LHCN-M2 (cell line): ENCODE data around the gene STIM1. TPM values are rescaled to one million over a fixed set of nuclear protein-coding genes. Genes with fewer than 3 reads are reported as not detected.
A peak's percentile ranks its signal among the peaks of the same experiment; 100 is the strongest.

Experiments used
- DNase-seq: peaks from one replicate; pipeline ENCODE4 v3.0.0-alpha.2; 2012; ENCODE audit warnings: low read depth
- total RNA-seq: library from RNA; depleted of rRNA; stranded (reverse); fragments of >200 nt; gene quantifications from 2 replicates; pipeline ENCODE4 v1.2.3, GENCODE V29; 2014

The STIM1 gene
- total RNA-seq, 1 experiment from 2014 or later, result 25.0 TPM

DNA sequence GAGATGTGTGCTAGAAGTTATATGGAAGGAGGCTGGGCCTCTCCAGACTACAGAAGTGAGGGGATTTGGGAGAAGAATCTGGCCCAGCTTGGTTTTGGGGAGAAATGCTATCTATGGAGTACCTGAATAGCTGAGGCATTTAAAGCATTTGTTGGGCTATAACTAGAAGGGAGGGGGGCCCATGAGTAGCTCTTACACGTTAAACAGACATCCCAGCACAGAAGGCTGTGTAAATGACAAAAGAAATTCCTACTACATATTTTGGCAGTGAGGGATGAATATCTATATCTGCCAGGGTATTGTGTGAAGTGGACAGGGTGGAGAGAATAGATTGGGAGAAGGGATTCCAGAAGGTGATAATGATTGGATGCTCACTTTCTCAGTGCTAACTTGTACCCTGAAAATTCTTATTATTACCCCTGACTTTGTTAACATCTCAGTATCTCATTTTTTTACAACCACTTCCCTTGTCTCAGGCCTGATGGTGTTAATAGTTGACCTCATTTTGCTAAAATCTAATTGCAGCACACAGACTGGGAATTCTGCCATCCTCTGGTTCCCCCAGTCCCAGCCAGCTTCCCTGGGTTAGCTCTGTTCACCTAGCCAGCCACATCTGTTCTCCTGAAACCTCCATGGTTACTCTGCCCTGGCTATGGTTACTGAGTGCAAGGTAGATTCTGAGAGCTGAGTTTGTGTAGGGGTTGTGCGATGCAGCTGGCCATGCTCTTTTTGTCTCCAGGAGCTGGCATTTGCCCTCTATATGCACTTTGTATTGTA is 210.3 kb downstream of the STIM1 start:
- DNase-seq, result no peak

DNA sequence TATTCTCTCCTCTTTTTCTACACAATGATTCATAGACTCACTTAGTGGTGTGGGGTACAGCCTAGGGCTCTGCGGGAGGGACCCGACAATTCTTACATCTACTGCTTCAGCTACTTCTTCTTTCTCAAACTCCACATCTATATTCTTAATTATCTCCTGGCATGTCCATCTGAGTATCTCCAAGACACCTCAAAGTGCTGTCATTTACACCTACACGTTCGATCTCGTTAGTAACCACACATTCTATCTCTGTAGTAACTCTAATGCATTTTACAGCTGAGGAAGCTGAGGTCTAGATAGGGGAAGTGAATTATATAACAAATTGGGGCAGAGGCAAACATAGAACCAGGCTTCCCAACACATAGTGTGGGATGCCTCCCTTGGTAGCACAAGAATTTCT is 211.4 kb downstream of the STIM1 start:
- no peak for DNase-seq

DNA sequence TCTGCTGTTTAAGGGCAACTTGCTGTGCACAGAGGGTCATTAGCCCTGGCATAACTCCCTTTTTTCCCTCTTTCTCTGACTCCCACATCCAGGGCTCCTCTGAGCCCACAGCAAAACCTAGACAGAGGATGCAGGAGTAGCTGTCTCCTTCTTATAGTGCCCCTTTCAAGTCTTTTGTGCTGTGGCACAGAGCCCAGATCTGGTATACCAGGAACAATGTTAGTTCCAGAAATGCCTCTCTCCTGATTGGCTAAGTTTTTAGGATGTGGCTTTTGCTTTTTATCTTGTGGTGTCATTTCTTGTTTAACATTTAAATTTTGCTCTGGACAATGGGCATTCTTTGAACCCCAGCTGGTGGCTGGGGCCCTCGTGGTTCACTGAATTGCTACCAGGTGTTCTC is 213.5 kb downstream of the STIM1 start:
- DNase-seq, result no peak

DNA sequence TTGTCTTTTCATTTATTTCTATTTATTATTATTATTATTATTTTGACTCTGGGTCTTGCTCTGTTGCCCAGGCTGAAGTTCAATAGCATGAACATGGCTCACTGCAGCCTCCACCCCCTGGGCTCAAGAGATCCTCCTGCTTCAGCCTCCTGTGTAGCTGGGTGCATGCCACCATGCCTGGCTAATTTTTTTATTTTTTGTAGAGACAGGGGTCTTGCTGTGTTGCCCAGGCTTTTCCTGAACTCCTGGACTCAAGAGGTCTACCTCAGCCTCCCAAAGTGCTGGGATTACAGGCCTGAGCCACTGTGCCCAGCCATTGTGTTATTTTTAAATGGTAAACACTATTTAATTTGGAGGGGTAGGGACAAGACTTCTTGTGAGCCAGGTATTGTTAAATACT is 215.9 kb downstream of the STIM1 start:
- DNase-seq, result no peak

DNA sequence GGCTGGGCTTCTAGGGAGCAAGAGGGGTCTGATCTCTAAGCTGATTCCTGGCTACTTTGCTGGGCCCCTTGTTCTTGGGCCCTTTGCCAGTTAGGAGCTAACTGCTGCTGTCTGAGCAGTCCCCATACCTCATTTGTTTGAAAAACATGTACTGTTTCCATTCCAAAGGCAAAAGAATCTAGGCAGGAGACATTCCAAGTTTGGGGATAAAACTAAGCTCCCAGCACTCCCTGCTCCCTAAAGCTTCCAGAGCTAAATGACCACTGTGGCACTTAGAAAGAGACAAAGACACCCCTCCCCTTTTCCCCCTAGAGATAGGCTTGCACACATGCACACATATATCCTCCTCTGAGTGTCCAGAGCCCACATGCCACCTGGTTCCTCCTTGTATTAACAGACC is 216.4 kb downstream of the STIM1 start:
- no peak for DNase-seq

DNA sequence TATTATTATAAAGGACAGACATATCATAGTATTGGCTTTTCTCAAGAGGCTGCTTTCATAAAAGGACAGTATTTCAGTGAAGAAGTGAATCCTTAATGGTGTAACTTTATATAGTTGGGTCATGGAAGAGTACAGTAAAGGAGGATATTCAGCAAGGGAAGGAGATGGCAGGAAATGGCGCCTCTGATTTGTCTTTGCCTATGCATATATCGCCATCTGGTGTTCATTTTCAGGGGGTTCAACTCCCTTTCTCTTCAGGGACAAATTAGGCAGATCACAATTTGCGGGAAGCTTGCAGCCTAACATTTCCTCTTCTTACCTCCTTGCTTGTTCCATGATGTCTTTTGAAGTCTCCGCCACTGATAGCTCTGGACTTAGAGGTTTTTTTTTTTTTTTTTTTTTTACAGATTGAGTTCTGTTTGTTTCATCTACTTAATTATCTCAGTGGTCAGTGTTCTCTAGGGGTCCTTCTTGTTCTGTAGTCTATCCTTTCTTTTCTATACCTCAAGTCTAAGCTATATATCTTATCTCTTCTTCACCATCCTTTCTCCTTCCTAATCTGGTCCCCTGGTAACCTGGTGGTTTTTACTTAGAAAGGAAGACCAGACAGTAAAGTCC is 217.3 kb downstream of the STIM1 start:
- DNase-seq, result peak; percentile 71

DNA sequence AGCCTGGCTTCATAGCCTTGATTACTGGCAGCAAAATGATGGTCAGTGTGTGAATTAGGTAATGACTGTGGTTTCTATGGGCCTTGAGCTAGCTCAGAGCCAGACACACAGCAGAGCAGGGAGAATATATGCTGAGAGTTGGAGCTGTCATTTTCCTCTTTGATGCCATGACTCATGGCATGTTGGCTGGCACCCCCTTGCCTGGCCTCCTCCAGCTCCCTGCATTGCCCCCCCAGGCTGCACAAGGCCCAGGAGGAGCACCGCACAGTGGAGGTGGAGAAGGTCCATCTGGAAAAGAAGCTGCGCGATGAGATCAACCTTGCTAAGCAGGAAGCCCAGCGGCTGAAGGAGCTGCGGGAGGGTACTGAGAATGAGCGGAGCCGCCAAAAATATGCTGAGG is 218.8 kb downstream of the STIM1 start:
- no peak for DNase-seq

DNA sequence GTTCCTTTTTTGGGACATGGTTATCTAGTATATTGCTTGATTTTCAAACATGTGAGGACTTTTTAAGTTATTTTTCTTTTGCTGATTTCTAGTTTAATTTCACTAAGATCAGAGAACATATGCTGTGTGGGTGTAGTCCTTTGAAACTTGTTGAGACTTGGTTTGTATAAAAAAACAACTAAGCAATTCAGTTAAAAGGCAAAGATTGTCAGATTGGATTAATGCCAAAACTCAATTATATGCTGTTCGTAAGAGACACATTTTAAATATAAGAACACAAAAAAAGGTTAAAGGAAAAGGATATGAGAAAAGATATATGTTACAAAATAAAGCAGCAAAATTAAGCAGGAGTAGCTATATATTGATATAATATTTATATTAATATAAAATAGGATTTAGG is 221.3 kb downstream of the STIM1 start:
- no peak for DNase-seq

DNA sequence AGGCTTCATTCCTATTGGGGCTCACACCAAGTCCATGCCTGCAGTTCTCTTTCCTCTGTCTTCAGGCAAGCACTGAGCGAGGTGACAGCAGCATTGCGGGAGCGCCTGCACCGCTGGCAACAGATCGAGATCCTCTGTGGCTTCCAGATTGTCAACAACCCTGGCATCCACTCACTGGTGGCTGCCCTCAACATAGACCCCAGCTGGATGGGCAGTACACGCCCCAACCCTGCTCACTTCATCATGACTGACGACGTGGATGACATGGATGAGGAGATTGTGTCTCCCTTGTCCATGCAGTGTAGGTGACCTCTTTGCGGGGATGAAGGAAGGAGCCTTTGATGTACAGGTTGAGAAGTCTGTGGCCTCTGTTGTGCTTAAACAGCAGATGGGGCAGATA is 227.7 kb downstream of the STIM1 start:
- no peak for DNase-seq

DNA sequence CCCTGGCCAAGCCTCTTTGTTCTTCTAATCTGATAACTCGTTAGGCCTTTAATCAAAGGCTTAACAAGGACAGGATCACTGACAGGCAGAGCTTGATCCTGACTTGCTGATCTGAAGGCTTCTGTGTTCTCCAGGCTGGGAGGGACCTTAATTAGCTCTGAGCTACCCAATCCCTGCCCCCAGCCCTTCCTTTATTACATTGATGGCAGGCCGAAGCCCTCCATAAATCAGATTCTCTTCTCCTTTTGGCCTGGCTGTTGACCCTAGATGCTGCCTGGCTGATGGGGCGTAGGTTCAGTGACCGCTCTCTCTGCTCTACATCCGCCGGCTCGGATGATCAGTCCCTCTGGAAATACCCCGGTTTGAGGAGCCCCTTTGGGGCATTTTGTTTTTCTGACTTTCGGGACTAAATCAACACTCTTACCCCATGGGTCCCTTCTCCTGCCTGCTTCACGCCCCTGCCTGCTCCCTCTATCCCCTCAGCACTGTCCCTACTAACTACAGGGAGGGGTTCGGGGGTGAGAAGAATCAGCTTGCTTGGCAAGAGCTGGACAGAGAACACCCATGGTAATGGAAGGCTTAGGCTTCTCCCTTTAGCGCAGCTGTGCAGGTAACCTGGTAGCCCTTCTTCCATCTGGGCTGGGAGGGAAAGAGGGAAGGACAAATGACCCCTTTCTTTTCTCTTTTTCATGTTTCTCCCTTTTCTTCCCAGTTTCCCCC is 229.1 kb downstream of the STIM1 start:
- DNase-seq, result no peak

DNA sequence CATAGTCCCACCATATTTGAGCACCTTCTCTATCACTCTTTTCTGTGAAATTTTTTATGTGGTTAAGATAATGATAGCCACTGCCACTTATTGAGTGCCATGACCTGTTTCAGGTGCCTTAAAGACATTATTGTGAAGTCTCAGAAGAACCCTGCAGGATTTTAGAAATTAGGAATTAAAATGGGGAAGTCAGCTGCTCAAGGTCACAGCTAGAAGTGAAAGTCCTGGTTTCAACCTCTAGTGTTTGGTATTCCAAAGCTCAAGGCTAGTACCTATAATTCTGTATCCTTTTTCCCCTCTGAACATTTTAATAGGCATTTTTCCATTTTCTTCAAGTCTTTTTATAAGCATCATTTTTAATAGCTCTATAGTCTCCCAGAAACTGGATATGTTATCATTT is 230.1 kb downstream of the STIM1 start:
- DNase-seq, result no peak

DNA sequence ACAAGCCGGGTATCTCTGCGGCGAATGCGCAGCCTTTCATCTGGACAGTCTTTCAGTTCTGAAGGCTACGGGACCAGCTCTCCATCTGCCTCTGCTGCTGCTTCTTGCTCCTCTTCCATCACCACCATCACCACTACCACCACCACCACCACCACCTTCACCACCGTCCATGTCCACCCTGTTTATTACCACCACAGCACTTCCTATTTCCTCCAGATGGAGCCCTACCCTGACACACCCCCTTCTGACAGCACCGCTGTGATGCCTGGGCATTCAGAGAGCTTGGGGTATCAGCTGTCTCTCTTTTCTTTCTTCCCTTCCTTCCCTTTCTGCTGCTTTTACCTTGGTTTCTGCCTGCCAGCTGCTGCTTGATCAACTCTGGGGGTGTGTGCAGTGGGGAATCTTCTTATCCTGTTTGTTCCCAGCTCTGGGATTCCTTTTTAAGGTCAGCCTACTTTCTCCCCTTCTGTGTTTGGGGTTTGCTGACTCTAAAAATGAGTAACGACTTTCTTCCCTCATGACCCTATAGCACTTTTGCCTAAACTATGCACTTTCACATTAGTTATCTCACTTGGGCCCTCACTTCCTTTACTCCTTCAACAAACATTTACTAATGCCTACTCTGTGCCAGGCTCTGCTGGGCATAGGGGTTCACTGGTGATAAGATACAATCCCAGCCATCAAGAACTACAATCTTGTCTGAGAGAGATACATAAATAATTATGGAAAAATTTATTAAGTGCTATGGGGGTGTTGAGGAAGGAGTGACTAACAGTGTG is 231.3 kb downstream of the STIM1 start:
- DNase-seq, result no peak

DNA sequence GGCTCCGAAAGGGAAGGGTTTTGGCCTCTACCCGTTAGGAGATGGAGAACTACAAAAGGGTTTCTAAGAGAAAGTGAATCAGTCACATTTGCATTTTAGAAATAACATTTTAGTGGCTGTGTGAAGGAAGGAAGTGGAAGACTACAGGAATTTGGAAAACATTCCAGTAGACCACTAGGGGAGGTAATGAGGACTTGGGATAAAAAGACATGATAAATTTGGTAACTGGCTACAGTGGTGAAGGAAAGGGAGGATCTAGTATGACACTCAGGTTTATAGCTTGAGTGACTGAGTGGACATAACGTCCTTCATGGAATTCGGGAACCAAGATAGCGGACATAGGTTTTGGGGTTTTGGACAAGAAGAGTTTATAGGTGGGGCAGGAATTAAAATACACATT is 232.1 kb downstream of the STIM1 start:
- DNase-seq, result no peak

DNA sequence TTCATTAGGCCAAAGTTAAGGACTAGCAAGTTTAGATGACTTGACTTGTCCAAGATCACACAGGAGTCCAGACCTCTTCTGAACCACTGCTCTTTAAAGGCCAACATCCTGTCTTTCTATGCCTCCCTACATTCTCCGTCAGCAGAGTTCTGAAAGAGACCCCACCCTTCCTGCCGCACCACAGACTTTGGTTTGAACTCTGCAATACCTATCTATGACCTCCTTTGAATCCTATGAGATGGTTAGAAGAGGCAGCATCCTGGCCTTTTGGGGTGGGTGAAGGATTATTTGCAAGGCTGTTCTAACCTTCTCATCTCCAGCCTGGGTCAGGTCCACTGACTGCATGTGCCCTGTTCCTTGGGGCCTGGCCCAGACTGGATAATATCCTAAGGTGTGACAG is 234.8 kb downstream of the STIM1 start:
- DNase-seq, result no peak

DNA sequence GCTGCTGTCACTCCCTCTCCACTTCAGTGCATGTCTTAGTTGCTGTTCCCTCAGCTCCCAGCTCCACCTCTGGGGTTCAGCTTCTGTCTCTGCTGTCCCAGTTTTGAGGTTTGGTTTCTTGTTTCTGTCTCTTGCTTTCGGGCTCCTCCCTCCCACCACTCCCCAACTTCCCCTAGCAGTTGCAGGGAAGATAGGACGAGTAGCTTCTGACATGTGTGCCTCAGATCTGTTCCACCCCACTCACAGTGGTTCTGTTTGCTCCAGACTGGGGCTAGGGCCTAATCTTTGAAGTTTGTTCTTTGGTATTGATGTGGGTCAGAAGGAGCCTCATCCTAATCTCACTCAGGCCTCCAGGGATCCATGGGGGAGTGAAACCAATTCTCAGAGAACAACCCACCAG is 236.6 kb downstream of the STIM1 start:
- no peak for DNase-seq

DNA sequence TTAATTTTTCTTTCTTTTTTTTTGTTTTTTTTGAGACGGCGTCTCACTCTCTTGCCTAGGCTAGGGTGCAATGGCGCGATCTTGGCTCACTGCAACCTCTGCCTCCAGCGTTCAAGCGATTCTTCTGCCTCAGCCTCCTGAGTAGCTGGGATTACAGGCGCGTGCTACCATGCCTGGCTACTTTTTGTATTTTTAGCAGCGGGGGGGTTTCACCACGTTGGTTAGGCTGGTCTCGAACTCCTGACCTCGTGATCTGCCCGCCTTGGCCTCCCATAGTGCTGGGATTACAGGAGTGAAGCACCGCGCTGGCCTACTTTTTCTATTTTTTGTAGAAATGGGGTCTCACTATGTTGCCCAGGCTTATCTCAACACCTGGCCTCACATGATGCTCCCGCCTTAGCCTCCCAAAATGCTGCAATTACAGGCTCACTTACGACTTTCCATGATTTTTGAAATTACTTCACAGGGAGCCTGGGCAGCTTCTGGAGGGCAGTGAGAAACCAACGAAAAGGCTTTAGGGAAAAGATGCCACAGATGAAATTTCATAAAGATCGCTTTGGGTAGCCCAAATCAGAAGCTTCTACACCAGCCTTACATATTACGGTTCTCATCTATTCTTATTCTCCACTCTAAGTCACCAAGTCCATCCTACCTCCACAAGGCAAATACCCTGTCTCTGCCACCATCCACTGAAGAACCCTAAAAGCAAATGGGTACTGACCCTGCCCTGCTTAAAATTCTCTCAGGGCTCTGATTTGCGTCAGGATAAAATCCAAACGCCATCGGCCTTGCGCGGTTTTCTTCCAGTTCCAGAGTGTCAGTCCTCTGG is 238.3 kb downstream of the STIM1 start:
- peak; percentile 19 for DNase-seq

DNA sequence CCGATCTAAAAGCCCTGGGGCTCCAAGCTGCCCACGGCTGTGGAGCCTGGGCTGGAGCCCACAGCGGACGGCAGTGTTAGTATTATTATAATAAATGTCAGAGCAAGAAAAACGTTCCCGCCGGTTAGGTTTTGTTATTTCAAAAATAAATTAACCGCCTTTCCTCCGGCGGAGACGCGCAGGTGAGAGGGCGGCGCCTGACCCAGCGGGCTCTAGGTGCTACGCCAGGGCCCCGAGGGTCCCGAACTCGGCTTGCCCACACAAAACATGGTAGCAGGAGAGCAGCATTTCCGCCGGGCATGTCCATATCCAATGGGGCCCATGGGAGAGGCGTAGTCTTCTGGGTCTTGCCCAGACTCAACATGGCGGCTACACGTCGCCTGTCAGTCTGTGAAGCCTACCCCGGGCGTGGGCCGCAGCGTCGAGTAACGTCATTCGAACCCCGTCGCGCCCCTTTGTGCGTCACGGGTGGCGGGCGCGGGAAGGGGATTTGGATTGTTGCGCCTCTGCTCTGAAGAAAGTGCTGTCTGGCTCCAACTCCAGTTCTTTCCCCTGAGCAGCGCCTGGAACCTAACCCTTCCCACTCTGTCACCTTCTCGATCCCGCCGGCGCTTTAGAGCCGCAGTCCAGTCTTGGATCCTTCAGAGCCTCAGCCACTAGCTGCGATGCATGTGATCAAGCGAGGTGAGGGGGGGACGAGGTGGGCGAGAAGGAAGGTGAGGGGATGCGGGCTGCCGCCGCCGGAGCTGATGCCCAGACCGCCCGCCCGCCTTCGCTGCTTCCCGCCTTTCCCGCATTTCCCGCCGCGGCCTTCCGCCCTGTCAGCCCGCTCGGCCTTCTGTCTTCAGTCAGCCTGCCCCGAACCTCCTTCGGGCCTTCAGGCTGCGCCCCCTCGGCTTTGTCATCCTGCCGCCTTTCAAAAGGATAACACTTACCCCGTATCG is 239.2 kb downstream of the STIM1 start, which contains the start of gene RRM1:
Gene RRM1, plus strand, starts transcription at position 452 of the 944 bp plus-strand sequence. Its CDS starts 214 bp downstream, at position 666.
- peak; percentile 97 for DNase-seq

DNA sequence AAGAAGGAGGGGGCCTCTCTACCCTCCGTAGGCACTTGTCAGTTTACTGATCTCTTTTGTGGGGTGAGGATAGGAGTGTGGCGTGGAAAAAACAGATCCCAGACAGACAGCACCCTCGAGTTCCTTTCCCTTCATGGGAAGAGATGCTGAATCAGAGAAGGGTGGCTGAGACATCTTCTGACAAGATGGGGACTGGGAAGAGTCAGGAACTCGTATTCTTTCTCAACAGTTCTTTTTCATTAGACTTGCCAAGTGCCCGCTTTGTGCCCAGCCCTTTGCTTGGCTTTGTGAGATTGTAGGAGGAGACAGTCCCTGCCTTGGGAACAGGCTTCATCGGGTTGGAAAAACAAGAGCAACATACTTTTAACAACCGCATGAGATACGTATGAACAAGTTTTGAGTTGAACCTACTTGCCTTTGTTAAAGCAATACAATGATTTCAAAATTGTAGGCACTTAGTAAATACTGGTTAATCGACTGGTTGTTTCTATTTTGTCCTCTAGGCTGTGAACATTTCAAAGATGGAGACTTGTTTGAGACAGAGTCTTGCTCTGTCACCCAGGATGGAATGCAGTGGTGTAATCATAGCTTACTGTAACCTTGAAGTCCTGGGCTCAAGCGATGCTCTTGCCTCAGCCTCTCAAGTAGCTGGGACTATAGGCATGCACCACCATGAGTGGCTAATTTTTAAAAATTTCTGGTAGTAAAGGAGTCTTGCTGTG is 240.2 kb downstream of the STIM1 start:
- DNase-seq, result peak; percentile 67

DNA sequence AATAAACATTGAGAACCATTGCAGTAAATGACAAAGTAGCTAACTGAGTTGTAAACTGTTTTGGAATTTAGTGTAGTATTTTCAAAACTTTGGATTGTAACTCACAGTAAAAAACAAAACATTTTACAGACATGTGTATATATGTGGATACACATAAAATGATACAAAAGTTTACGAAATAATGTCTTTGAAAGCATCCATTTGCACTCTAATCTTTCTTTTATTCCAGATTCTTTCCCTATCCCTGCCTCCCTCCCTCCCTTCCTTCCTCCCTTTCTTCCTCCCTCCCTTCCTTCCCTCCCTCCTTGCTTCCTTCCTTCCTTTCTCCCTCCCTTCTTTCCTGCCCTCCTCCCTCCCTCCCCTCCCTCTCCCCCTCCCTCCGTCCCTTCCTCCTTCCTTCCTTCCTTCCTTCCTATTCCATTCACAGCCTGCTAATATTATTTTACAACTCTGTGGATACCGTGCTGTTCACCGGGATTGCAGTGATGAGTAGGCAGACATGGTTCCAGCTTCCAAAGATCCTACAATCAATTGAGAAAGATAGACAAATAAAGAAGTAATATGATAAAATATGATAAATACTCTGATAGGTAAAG is 242.7 kb downstream of the STIM1 start:
- DNase-seq, result no peak
